CD4-positive, alpha-beta T cell treated with Interleukin-2 at 100 ng/mL for 4 hours (primary cell): Measurements from ENCODE around the gene LIN7B.
"Not testable (repeated sequence)": the region's sequence is repeated elsewhere in the genome, so short reads cannot be mapped to it uniquely, and the experiment has no call there.

ENCODE experiments used
- DNase-seq: peaks from one replicate; pipeline ENCODE4 v3.0.0-alpha.2; 2020; ENCODE audit warnings: low spot score

The LIN7B gene

GRCh38 chr19:49113762-49114629 is at the start of gene LIN7B:
LIN7B (plus strand) TSS chr19:49114370; CDS start chr19:49114405, 35 bp downstream.
- peak; percentile 71 for DNase-seq

GRCh38 chr19:49064768-49065611 is 49.2 kb upstream of the LIN7B start, which contains the start of gene NTF4:
NTF4 (minus strand) TSS chr19:49064818; CDS start chr19:49061997, 2,821 bp downstream.
- no peak for DNase-seq

GRCh38 chr19:49065905-49066512 is 48.2 kb upstream of the LIN7B start:
- no peak for DNase-seq

- DNase-seq: no peak
Observed at GRCh38 chr19:49067554-49067953, 46.6 kb upstream of the LIN7B start.

GRCh38 chr19:49069026-49069425 is 45.1 kb upstream of the LIN7B start:
- DNase-seq: no peak

- DNase-seq: no peak
Observed at GRCh38 chr19:49070416-49070815, 43.8 kb upstream of the LIN7B start.

GRCh38 chr19:49071860-49072547 is 42.2 kb upstream of the LIN7B start:
- no peak for DNase-seq

- no peak for DNase-seq
Observed at GRCh38 chr19:49073514-49074378, 40.4 kb upstream of the LIN7B start.

GRCh38 chr19:49074869-49075268 is 39.3 kb upstream of the LIN7B start:
- not testable (repeated sequence) for DNase-seq

- no peak for DNase-seq
Observed at GRCh38 chr19:49080392-49080791, 33.8 kb upstream of the LIN7B start.

- no peak for DNase-seq
Observed at GRCh38 chr19:49081273-49081672, 32.9 kb upstream of the LIN7B start.

GRCh38 chr19:49084206-49085019 is 29.8 kb upstream of the LIN7B start:
- DNase-seq: no peak

- DNase-seq: peak; percentile 100
Observed at GRCh38 chr19:49085020-49085867, 28.9 kb upstream of the LIN7B start, which contains the start of gene SNRNP70. SNRNP70 (plus strand) TSS chr19:49085451; CDS start chr19:49086415, 964 bp downstream.

- no peak for DNase-seq
Observed at GRCh38 chr19:49085868-49086232, 28.3 kb upstream of the LIN7B start.

- no peak for DNase-seq
Observed at GRCh38 chr19:49086296-49086695, 27.9 kb upstream of the LIN7B start.

- DNase-seq: no peak
Observed at GRCh38 chr19:49091391-49092038, 22.7 kb upstream of the LIN7B start.

- DNase-seq: no peak
Observed at GRCh38 chr19:49092686-49093085, 21.5 kb upstream of the LIN7B start.
